H9 (cell line): ENCODE results near the gene TAS2R1. TPM values are rescaled to one million over a fixed set of nuclear protein-coding genes. Genes with fewer than 3 reads are reported as not detected.

ENCODE experiments used
- DNase-seq: peaks from one replicate; pipeline ENCODE4 v3.0.0-alpha.2; 2017
- H2AFZ ChIP-seq: one replicate; pipeline ENCODE4 v1.6.1; 2013; ENCODE audit warnings: mild to moderate bottlenecking, low read length, control low read depth, moderate library complexity
- H2AK5ac ChIP-seq: 2 replicates; pipeline ENCODE4 v1.6.1; 2013; ENCODE audit warnings: low read length, control low read depth, mixed read lengths; ENCODE audit not compliant: insufficient read length
- H2BK120ac ChIP-seq: one replicate; pipeline ENCODE4 v1.6.1; 2013; ENCODE audit warnings: low read depth, mild to moderate bottlenecking, low read length, control low read depth, inconsistent platforms; ENCODE audit not compliant: poor library complexity, severe bottlenecking
- H2BK12ac ChIP-seq: 2 replicates; pipeline ENCODE4 v1.6.1; 2013; ENCODE audit warnings: low read length, control low read depth, mixed read lengths, low read depth; ENCODE audit not compliant: insufficient read length
- H2BK15ac ChIP-seq: 2 replicates; pipeline ENCODE4 v1.6.1; 2013; ENCODE audit warnings: low read depth, low read length, control low read depth
- H2BK20ac ChIP-seq: one replicate; pipeline ENCODE4 v1.6.1; 2013; ENCODE audit warnings: low read depth, mild to moderate bottlenecking, low read length, control low read depth, inconsistent platforms; ENCODE audit not compliant: poor library complexity, severe bottlenecking
- H2BK5ac ChIP-seq: 2 replicates; pipeline ENCODE4 v1.6.1; 2013; ENCODE audit warnings: low read length, control low read depth, mixed read lengths; ENCODE audit not compliant: insufficient read length
- H3K14ac ChIP-seq: 2 replicates; pipeline ENCODE4 v1.6.1; 2013; ENCODE audit warnings: low read length, control low read depth; ENCODE audit not compliant: insufficient read depth
- H3K18ac ChIP-seq: 2 replicates; pipeline ENCODE4 v1.6.1; 2013; ENCODE audit warnings: low read depth, mild to moderate bottlenecking, mixed read lengths, low read length, control low read depth; ENCODE audit not compliant: insufficient read length
- H3K23ac ChIP-seq: 2 replicates; pipeline ENCODE4 v1.6.1; 2013; ENCODE audit warnings: low read length, control low read depth, mixed read lengths, low read depth; ENCODE audit not compliant: insufficient read length
- H3K23me2 ChIP-seq: 2 replicates; pipeline ENCODE4 v1.6.1; 2013; ENCODE audit warnings: low read depth, mild to moderate bottlenecking, mixed read lengths, low read length, control low read depth; ENCODE audit not compliant: insufficient read length, poor library complexity, severe bottlenecking
- H3K27ac ChIP-seq: 2 replicates; pipeline ENCODE4 v1.5.1; 2013; ENCODE audit warnings: low read length, control low read depth, mixed read lengths, low read depth; ENCODE audit not compliant: insufficient read length
- H3K27me3 ChIP-seq: 2 replicates; pipeline ENCODE4 v1.6.1; 2013; ENCODE audit warnings: low read length, control low read depth, inconsistent platforms; ENCODE audit not compliant: insufficient read depth
- H3K4ac ChIP-seq: 2 replicates; pipeline ENCODE4 v1.6.1; 2013; ENCODE audit warnings: low read depth, mild to moderate bottlenecking, control low read depth, inconsistent platforms, low read length, moderate library complexity
- H3K4me1 ChIP-seq: 2 replicates; pipeline ENCODE4 v1.6.1; 2013; ENCODE audit warnings: low read length, control low read depth, inconsistent platforms; ENCODE audit not compliant: insufficient read depth
- H3K4me2 ChIP-seq: 2 replicates; pipeline ENCODE4 v1.6.1; 2013; ENCODE audit warnings: low read length, control low read depth, mixed read lengths; ENCODE audit not compliant: insufficient read length, insufficient read depth
- H3K56ac ChIP-seq: 2 replicates; pipeline ENCODE4 v1.6.1; 2013; ENCODE audit warnings: low read depth, mild to moderate bottlenecking, mixed read lengths, low read length, control low read depth; ENCODE audit not compliant: insufficient read length
- H3K79me1 ChIP-seq: 2 replicates; pipeline ENCODE4 v1.6.1; 2013; ENCODE audit warnings: low read depth, mild to moderate bottlenecking, moderate library complexity, low read length, control low read depth, inconsistent platforms; ENCODE audit not compliant: insufficient read depth, poor library complexity, severe bottlenecking
- H3K79me2 ChIP-seq: 2 replicates; pipeline ENCODE4 v1.6.1; 2013; ENCODE audit warnings: low read length, control low read depth, inconsistent platforms; ENCODE audit not compliant: insufficient read depth
- H3K9ac ChIP-seq: 2 replicates; pipeline ENCODE4 v1.6.1; 2013; ENCODE audit warnings: low read length, control low read depth, mixed read lengths; ENCODE audit not compliant: insufficient read length; ENCODE audit errors: extremely low read depth
- H3K9me3 ChIP-seq: one replicate; pipeline ENCODE4 v1.6.1; 2013; ENCODE audit warnings: low read depth, low read length, inconsistent platforms; ENCODE audit not compliant: control insufficient read depth
- H3T11ph ChIP-seq: one replicate; pipeline ENCODE4 v1.6.1; 2013; ENCODE audit warnings: mild to moderate bottlenecking, low read length, control low read depth, inconsistent platforms
- H4K20me1 ChIP-seq: one replicate; pipeline ENCODE4 v1.6.1; 2013; ENCODE audit not compliant: control insufficient read depth, insufficient read length, insufficient read depth
- H4K5ac ChIP-seq: 2 replicates; pipeline ENCODE4 v1.6.1; 2013; ENCODE audit warnings: low read depth, mild to moderate bottlenecking, mixed read lengths, low read length, control low read depth; ENCODE audit not compliant: insufficient read length
- H4K8ac ChIP-seq: replicated peaks from 2 replicates; pipeline ENCODE4 v1.6.1; 2013; ENCODE audit warnings: low read length, control low read depth, mixed read lengths, low read depth; ENCODE audit not compliant: insufficient read length
- H4K91ac ChIP-seq: 2 replicates; pipeline ENCODE4 v1.6.1; 2013; ENCODE audit warnings: low read depth, mild to moderate bottlenecking, moderate library complexity, mixed read lengths, low read length, control low read depth; ENCODE audit not compliant: insufficient read length
- H3K27ac Mint-ChIP-seq, 3 experiments: 2 replicates in 2 of 3; 3 replicates in 1 of 3; pipeline ENCODE4 v1.8.0; 2020 to 2021; ENCODE audit warnings: mixed read lengths in 3 of 3, mild to moderate bottlenecking in 1 of 3, moderate library complexity in 1 of 3
- H3K27me3 Mint-ChIP-seq: 2 replicates; pipeline ENCODE4 v1.8.0; 2021; ENCODE audit warnings: low read depth, mild to moderate bottlenecking, moderate library complexity, mixed read lengths
- H3K36me3 Mint-ChIP-seq, 3 experiments: 2 replicates in 2 of 3; 3 replicates in 1 of 3; pipeline ENCODE4 v1.8.0; 2020 to 2021; ENCODE audit warnings: low read depth in 3 of 3, mixed read lengths in 3 of 3; ENCODE audit not compliant: insufficient read depth in 1 of 3
- H3K4me1 Mint-ChIP-seq, 2 experiments: 2 replicates each; pipeline ENCODE4 v1.8.0; 2020; ENCODE audit warnings: mixed read lengths in 2 of 2
- H3K4me3 Mint-ChIP-seq, 2 experiments: 2 replicates in 1 of 2; 3 replicates in 1 of 2; pipeline ENCODE4 v1.8.0; 2020 to 2021; ENCODE audit warnings: mild to moderate bottlenecking in 2 of 2, mixed read lengths in 2 of 2, moderate library complexity in 1 of 2
- H3K9me3 Mint-ChIP-seq, 2 experiments: 2 replicates in 1 of 2; 3 replicates in 1 of 2; pipeline ENCODE4 v1.8.0; 2020; ENCODE audit warnings: mild to moderate bottlenecking in 2 of 2, mixed read lengths in 2 of 2, moderate library complexity in 1 of 2
- WGBS: extraction: QIAGEN DNeasy Blood & Tissue Kit; methylation state at CpG from one replicate; pipeline ENCODE4 v1.1.7; 2013; ENCODE audit warnings: missing lambda C conversion rate, low lambda C conversion rate, mixed read lengths; ENCODE audit not compliant: insufficient read length; ENCODE audit errors: extremely low coverage; 5-methylcytosine and 5-hydroxymethylcytosine counted together
- total RNA-seq: library from RNA; stranded (reverse); gene quantifications from 2 replicates; pipeline ENCODE4 v1.2.1, GENCODE V29; 2021
- TF ChIP-seq, protein P1 (sequence below): fragments of 200-600 bp; sonication (generic); conservative IDR thresholded peaks from 3 replicates; pipeline ENCODE4 v1.8.0; 2021; ENCODE audit warnings: antibody characterized with exemption, mild to moderate bottlenecking

TAS2R1 gene
- total RNA-seq, 1 experiment from 2014 or later: not detected

- peaks cover 3% of the 10 kb centered on the region; the same call in 1 of the 2 replicates for H3K27me3 Mint-ChIP-seq
- H3K36me3 Mint-ChIP-seq: no peaks in the 10 kb centered on the region
- Histone ChIP-seq H3K4me2 (no peak overlapping the region), H2BK5ac (no peak overlapping the region), H3K56ac (no peak overlapping the region), H3K79me1 (no peaks in the 10 kb centered on the region), H3K27ac (no peak overlapping the region), H3K4me1 (peaks cover 3% of the 10 kb centered on the region; the same call in 1 of the 2 replicates), H4K5ac (no peak overlapping the region), H3K14ac (0 out of 2 replicates have a peak overlapping the region, but pooled peaks have one; percentile 58), H2BK20ac (no peak overlapping the region), H2BK12ac (no peak overlapping the region), H3K9me3 (no peaks in the 10 kb centered on the region), H3K79me2 (no peaks in the 10 kb centered on the region), H2AK5ac (no peak overlapping the region), H3K27me3 (no peaks in the 10 kb centered on the region), H4K8ac (no peak overlapping the region), H3K23ac (no peak overlapping the region), H4K91ac (no peak overlapping the region), H3K9ac (no peak overlapping the region), H2BK120ac (no peak overlapping the region), H3K23me2 (no peaks in the 10 kb centered on the region), H4K20me1 (no peaks in the 10 kb centered on the region), H3K18ac (no peak overlapping the region), H3T11ph (no peak overlapping the region), H3K4ac (no peak overlapping the region), H2BK15ac (no peak overlapping the region), H2AFZ (no peak overlapping the region)
- no peak overlapping the region; a peak in 1 of 7 replicates for H3K27ac Mint-ChIP-seq
- H3K9me3 Mint-ChIP-seq: no peaks in the 10 kb centered on the region
- peaks cover 8% of the 10 kb centered on the region in 2 experiments for H3K4me1 Mint-ChIP-seq
- WGBS: no CpG with 5 or more reads among the region's 5 CpGs
- DNase-seq: no peak
- TF ChIP-seq, protein P1, sequence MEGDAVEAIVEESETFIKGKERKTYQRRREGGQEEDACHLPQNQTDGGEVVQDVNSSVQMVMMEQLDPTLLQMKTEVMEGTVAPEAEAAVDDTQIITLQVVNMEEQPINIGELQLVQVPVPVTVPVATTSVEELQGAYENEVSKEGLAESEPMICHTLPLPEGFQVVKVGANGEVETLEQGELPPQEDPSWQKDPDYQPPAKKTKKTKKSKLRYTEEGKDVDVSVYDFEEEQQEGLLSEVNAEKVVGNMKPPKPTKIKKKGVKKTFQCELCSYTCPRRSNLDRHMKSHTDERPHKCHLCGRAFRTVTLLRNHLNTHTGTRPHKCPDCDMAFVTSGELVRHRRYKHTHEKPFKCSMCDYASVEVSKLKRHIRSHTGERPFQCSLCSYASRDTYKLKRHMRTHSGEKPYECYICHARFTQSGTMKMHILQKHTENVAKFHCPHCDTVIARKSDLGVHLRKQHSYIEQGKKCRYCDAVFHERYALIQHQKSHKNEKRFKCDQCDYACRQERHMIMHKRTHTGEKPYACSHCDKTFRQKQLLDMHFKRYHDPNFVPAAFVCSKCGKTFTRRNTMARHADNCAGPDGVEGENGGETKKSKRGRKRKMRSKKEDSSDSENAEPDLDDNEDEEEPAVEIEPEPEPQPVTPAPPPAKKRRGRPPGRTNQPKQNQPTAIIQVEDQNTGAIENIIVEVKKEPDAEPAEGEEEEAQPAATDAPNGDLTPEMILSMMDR: no peak
- no peak overlapping the region for H3K4me3 Mint-ChIP-seq
These were observed 7.2 kb downstream of the TAS2R1 start for GRCh38 chr5:9622971-9623421.
